Measurements from ENCODE around the gene POLR1G. TPM values are rescaled to one million over a fixed set of nuclear protein-coding genes. Genes with fewer than 3 reads are reported as not detected.

Gene POLR1G
- total RNA-seq, 2 donors from 2014 or later, result 13.2 to 16.0 TPM

- Histone ChIP-seq H3K36me3 (ENCODE audit: control insufficient read depth, insufficient read depth, low read length) (peaks cover 66% of the 10 kb centered on the region), H3K27me3 (ENCODE audit: control insufficient read depth, insufficient read depth, low read length, poor library complexity, severe bottlenecking) (no peaks in the 10 kb centered on the region), H3K4me3 (ENCODE audit: low read length) (no peak overlapping the region), H3K27ac (ENCODE audit: low read depth, low read length) (no peak overlapping the region), H3K9me3 (ENCODE audit: control insufficient read depth, low read length) (peaks cover 8% of the 10 kb centered on the region), H3K4me1 (ENCODE audit: control insufficient read depth, insufficient read depth, low read length) (no peaks in the 10 kb centered on the region), H3K9ac (ENCODE audit: extremely low read depth, low read length, poor library complexity, severe bottlenecking) (no peak overlapping the region)
- Mint-ChIP-seq H3K27me3 (ENCODE audit: insufficient read depth) (no peaks in the 10 kb centered on the region), H3K9me3 (no peaks in the 10 kb centered on the region), H3K4me1 (no peaks in the 10 kb centered on the region), H3K36me3 (ENCODE audit: low read depth) (peaks cover 81% of the 10 kb centered on the region), H3K4me3 (no peak overlapping the region), H3K27ac (no peak overlapping the region)
- WGBS, 2 experiments (ENCODE audit: insufficient coverage in 1 of 2, insufficient read length in 1 of 2), result 96 to 97% methylated on average over 6 to 11 of the region's 11 CpGs
- no peak for DNase-seq
- no peak for TF ChIP-seq CTCF (conservative IDR thresholded peaks at IDR 0.05)
These were observed 49.0 kb upstream of the POLR1G start for GRCh38 chr19:45357445-45357783.

GRCh38 chr19:45358213-45358792 is 48.1 kb upstream of the POLR1G start:
- Histone ChIP-seq H3K27ac (ENCODE audit: low read depth, low read length) (no peak overlapping the region), H3K4me3 (ENCODE audit: low read length) (no peak overlapping the region), H3K9ac (ENCODE audit: extremely low read depth, low read length, poor library complexity, severe bottlenecking) (no peak overlapping the region), H3K4me1 (ENCODE audit: control insufficient read depth, insufficient read depth, low read length) (no peaks in the 10 kb centered on the region), H3K9me3 (ENCODE audit: control insufficient read depth, low read length) (peaks cover 8% of the 10 kb centered on the region), H3K27me3 (ENCODE audit: control insufficient read depth, insufficient read depth, low read length, poor library complexity, severe bottlenecking) (no peaks in the 10 kb centered on the region), H3K36me3 (ENCODE audit: control insufficient read depth, insufficient read depth, low read length) (peaks cover 63% of the 10 kb centered on the region)
- Mint-ChIP-seq H3K4me3 (no peak overlapping the region), H3K27ac (no peak overlapping the region), H3K36me3 (ENCODE audit: low read depth) (peaks cover 80% of the 10 kb centered on the region), H3K27me3 (ENCODE audit: insufficient read depth) (no peaks in the 10 kb centered on the region), H3K4me1 (no peaks in the 10 kb centered on the region), H3K9me3 (no peaks in the 10 kb centered on the region)
- WGBS, 2 experiments (ENCODE audit: insufficient coverage in 1 of 2, insufficient read length in 1 of 2), result 96 to 100% methylated on average over 1 to 12 of the region's 12 CpGs
- TF ChIP-seq CTCF (conservative IDR thresholded peaks at IDR 0.05), result no peak
- DNase-seq, result no peak

- Mint-ChIP-seq H3K36me3 (ENCODE audit: low read depth) (peaks cover 55% of the 10 kb centered on the region), H3K27ac (no peak overlapping the region), H3K4me3 (no peak overlapping the region), H3K27me3 (ENCODE audit: insufficient read depth) (no peaks in the 10 kb centered on the region), H3K4me1 (no peaks in the 10 kb centered on the region), H3K9me3 (no peaks in the 10 kb centered on the region)
- H3K9me3 ChIP-seq (ENCODE audit: control insufficient read depth, low read length), result no peaks in the 10 kb centered on the region
- H3K9ac ChIP-seq (ENCODE audit: extremely low read depth, low read length, poor library complexity, severe bottlenecking), result no peak overlapping the region
- no peaks in the 10 kb centered on the region for H3K27me3 ChIP-seq (ENCODE audit: control insufficient read depth, insufficient read depth, low read length, poor library complexity, severe bottlenecking)
- no peak for TF ChIP-seq CTCF (conservative IDR thresholded peaks at IDR 0.05)
- H3K4me1 ChIP-seq (ENCODE audit: control insufficient read depth, insufficient read depth, low read length), result no peaks in the 10 kb centered on the region
- H3K36me3 ChIP-seq (ENCODE audit: control insufficient read depth, insufficient read depth, low read length), result peaks cover 55% of the 10 kb centered on the region
- H3K27ac ChIP-seq (ENCODE audit: low read depth, low read length), result no peak overlapping the region
- H3K4me3 ChIP-seq (ENCODE audit: low read length), result no peak overlapping the region
- no peak for DNase-seq
- WGBS, 2 experiments (ENCODE audit: insufficient coverage in 1 of 2, insufficient read length in 1 of 2), result 92 to 93% methylated on average over 14 of the region's 14 CpGs
These were observed 44.8 kb upstream of the POLR1G start for GRCh38 chr19:45361608-45362007.

All from endodermal cell (in vitro differentiated cells).